Activated naive CD8-positive, alpha-beta T cell treated with anti-CD3 and anti-CD28 coated beads, Interleukin-2, amount 50 U/mL, for 24 hours (primary cell): ENCODE measurements around the gene C1QA.

Source experiments
- ATAC-seq: fragments of 150-1000 bp; cut with Tn5 transposase; one replicate; pipeline ENCODE4 v1.10.0; 2021
- DNase-seq: peaks from one replicate; pipeline ENCODE4 v3.0.0; 2021
- H3K27ac Mint-ChIP-seq: one replicate; pipeline ENCODE4 v1.8.0; 2021; ENCODE audit warnings: mild to moderate bottlenecking, mixed read lengths
- H3K27me3 Mint-ChIP-seq: one replicate; pipeline ENCODE4 v1.8.0; 2021; ENCODE audit warnings: mixed read lengths
- H3K36me3 Mint-ChIP-seq: one replicate; pipeline ENCODE4 v1.8.0; 2021; ENCODE audit warnings: low read depth, mixed read lengths
- H3K4me1 Mint-ChIP-seq: one replicate; pipeline ENCODE4 v1.8.0; 2021; ENCODE audit warnings: mixed read lengths
- H3K4me3 Mint-ChIP-seq: one replicate; pipeline ENCODE4 v1.8.0; 2021; ENCODE audit warnings: mild to moderate bottlenecking, moderate library complexity, mixed read lengths
- H3K9me3 Mint-ChIP-seq: one replicate; pipeline ENCODE4 v1.8.0; 2021; ENCODE audit warnings: mixed read lengths

The C1QA gene

DNA sequence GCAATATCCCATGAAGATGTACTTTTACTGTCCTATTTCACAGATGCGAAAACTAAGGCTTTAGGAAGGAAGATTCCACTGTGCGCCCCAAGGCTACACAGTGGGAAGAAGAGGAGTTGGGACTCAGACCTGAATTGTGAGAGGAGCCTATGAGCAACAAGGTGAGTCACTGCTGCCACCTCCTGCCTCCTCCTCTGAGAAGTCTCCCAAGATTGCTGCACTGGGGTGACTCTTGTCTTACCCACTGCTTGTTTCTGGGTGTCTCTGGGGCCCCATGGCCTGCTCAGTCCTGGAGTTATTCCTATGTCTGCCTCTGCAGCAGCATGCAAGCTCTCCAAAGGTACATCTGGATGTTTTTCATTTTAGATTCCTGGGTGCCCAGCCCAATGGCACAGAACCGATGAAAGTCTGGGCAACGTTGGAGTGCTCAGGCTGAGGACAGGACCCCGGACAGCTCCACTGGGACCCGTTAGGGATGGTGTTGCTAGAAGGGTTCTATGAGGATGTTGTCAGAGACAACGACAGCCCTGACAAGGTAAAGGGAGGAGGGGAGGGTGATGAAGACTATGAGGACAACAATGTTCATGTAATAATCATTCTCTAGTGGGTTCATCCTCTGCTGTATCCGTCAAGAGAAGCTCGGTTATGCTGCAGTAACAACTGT is 11.0 kb upstream of the C1QA start:
- Mint-ChIP-seq H3K27ac (no peak overlapping the region), H3K9me3 (no peaks in the 10 kb centered on the region), H3K4me3 (no peak overlapping the region), H3K4me1 (no peaks in the 10 kb centered on the region), H3K36me3 (no peaks in the 10 kb centered on the region), H3K27me3 (peaks cover 29% of the 10 kb centered on the region)
- DNase-seq (no peak), ATAC-seq (no peak)

GRCh38 chr1:22626237-22627157 is 9.9 kb upstream of the C1QA start:
- Mint-ChIP-seq H3K27ac (no peak overlapping the region), H3K4me3 (no peak overlapping the region), H3K36me3 (no peaks in the 10 kb centered on the region), H3K27me3 (peaks cover 35% of the 10 kb centered on the region), H3K9me3 (no peaks in the 10 kb centered on the region), H3K4me1 (no peaks in the 10 kb centered on the region)
- ATAC-seq = no peak
- no peak for DNase-seq

- no peaks in the 10 kb centered on the region for H3K9me3 Mint-ChIP-seq
- H3K27me3 Mint-ChIP-seq = peaks cover 41% of the 10 kb centered on the region
- ATAC-seq = no peak
These were observed 9.1 kb upstream of the C1QA start for GRCh38 chr1:22627331-22627730.

GRCh38 chr1:22628698-22629444 is 7.6 kb upstream of the C1QA start:
- no peaks in the 10 kb centered on the region for H3K9me3 Mint-ChIP-seq
- peaks cover 39% of the 10 kb centered on the region for H3K27me3 Mint-ChIP-seq
- no peak for ATAC-seq
- H3K4me3 Mint-ChIP-seq = no peak overlapping the region
- no peaks in the 10 kb centered on the region for H3K36me3 Mint-ChIP-seq
- H3K27ac Mint-ChIP-seq = no peak overlapping the region
- H3K4me1 Mint-ChIP-seq = no peaks in the 10 kb centered on the region
- DNase-seq = no peak

More at GRCh38 chr1:22627331-22627730, 9.1 kb upstream of the C1QA start:
- no peaks in the 10 kb centered on the region for H3K4me1 Mint-ChIP-seq
- no peak overlapping the region for H3K4me3 Mint-ChIP-seq
- no peak for DNase-seq
- H3K27ac Mint-ChIP-seq = no peak overlapping the region
- H3K36me3 Mint-ChIP-seq = no peaks in the 10 kb centered on the region

DNA sequence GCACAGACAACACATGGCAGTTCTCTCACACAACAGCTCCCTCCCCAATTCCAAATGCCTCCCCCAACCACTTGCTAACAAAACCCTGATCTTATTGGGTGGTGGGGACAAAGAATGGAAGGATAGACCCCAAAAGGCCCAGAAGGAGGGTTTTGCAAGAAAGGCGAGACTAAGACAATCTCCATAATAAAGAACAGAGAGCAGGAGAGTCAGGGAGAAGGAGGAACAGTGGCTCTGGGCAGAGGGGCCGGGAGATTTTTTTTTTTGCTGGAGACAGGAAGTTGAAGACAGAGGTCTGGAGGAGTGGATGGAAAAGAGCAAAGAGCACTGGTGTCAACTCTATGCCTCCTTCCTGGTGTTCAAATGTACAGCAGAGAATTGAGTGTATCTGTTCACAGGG is 6.5 kb upstream of the C1QA start:
- no peaks in the 10 kb centered on the region for H3K9me3 Mint-ChIP-seq
- DNase-seq = no peak
- no peak for ATAC-seq
- H3K27ac Mint-ChIP-seq = no peak overlapping the region
- no peak overlapping the region for H3K4me3 Mint-ChIP-seq
- no peaks in the 10 kb centered on the region for H3K36me3 Mint-ChIP-seq
- no peaks in the 10 kb centered on the region for H3K4me1 Mint-ChIP-seq
- H3K27me3 Mint-ChIP-seq = peaks cover 34% of the 10 kb centered on the region

DNA sequence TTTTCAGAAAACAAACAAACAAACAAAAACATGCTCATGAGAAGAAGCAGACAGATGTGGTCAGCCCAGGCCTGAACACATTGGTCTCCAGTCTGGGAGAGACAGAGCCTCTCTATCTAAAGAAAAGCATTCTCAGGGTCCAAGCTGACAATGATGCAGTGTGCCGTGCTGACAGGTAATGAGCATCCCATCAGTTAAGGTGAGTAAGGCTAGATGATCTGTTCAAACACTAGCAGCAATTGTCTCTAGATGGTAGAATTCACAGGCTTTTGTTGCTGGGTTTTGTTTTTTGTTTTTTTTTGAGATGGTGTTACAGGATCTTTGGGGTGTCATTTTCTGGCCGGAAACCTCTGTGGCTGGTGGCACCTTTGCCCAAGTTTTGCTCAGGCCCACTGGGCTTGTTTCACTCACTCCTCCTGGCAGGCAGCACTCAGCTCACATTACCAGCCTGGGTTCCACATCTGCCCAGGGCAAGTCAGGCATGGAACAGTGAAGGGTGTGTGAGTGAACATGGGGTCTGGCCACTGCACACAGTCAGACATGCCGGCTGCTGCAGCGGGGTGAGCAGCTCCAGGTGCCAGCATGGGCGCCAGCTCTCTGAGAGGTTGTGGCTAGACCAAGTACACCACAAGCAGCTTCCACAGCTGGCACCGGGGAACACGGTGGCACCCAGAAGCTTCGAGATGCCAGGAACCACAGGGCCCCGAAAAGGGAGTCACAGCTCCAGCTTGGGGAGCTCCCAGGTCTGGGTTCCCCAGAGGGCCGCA is 2.5 kb upstream of the C1QA start:
- ATAC-seq = no peak
- peaks cover 36% of the 10 kb centered on the region for H3K27me3 Mint-ChIP-seq

DNA sequence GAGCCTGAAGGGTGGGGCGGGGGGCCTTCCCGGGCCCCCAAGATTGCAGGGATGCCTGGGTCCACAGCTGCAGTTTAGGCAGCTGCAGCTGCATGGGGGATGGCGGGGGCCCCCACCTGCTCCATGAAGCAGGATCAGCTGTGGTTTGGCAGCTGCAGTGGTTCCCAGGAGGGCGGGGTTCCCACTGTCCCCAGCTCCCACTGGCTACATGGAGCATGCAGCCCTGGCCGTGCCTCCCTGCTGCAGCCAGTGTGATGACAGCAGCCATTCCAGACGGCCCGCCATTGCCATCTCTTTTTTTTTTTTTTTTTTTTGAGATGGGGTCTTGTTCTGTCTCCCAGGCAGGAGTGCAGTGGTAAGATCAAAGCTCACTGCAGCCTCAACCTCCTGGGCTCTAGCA is 992 bp upstream of the C1QA start:
- H3K27me3 Mint-ChIP-seq = peaks cover 25% of the 10 kb centered on the region
- no peak overlapping the region for H3K27ac Mint-ChIP-seq
- no peaks in the 10 kb centered on the region for H3K4me1 Mint-ChIP-seq
- no peak overlapping the region for H3K4me3 Mint-ChIP-seq
- ATAC-seq = no peak
- no peaks in the 10 kb centered on the region for H3K9me3 Mint-ChIP-seq
- no peaks in the 10 kb centered on the region for H3K36me3 Mint-ChIP-seq
- DNase-seq = no peak

More for the DNA sequence above, 2.5 kb upstream of the C1QA start:
- no peak for DNase-seq
- Mint-ChIP-seq H3K36me3 (no peaks in the 10 kb centered on the region), H3K27ac (no peak overlapping the region), H3K4me3 (no peak overlapping the region), H3K4me1 (no peaks in the 10 kb centered on the region), H3K9me3 (no peaks in the 10 kb centered on the region)

DNA sequence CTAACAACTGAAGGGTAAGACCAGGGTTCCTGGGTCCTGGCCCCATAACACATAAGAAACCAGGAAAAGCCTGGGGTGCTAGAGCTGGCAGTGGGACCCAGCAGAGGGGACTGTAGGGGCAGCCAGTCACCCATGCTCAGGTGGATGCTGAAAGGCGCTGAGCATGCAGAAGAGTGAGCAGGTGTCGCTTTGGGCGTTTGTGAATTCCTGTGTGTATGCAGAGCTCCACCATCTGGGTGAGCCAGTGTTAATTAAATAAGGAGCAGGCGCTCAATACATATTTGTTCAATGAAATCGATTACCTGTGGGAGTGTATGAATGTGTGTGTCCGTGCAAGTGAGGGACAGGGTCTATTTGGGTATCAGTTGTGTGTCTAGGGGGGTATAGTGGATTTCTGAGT is 499 bp downstream of the C1QA start:
- Mint-ChIP-seq H3K27me3 (peaks cover 20% of the 10 kb centered on the region), H3K4me1 (no peaks in the 10 kb centered on the region), H3K36me3 (no peaks in the 10 kb centered on the region), H3K4me3 (no peak overlapping the region), H3K9me3 (no peaks in the 10 kb centered on the region), H3K27ac (no peak overlapping the region)
- no peak for DNase-seq
- no peak for ATAC-seq

DNA sequence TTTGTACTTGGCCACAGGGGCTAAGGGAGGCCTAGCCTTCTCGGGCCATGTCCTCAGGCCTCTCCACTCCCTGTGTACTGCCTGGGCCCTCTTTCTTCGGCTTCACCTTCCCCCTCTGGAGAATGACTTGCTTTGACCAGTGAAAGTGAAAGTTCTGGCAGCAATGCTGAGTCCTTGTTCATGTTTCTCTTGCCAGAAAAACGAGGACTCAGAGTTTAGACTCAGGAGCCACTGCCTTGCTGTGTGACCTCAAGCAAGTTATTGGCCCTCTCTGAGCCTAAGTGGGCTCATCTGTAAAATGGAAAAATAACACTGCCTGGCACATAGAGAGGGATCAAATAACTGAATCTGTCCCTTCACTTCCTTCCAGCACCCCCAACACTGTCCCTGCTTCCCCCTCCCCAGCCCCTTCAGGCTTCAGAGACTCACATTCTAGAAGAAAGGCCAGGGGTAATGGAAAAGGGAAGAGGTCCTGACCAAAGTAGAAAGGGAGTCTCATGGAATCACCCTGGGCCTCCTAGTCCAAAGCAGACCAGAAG is 1.5 kb downstream of the C1QA start:
- H3K9me3 Mint-ChIP-seq = no peaks in the 10 kb centered on the region
- DNase-seq (no peak), ATAC-seq (no peak)
- no peak overlapping the region for H3K27ac Mint-ChIP-seq
- H3K36me3 Mint-ChIP-seq = no peaks in the 10 kb centered on the region
- no peaks in the 10 kb centered on the region for H3K4me1 Mint-ChIP-seq
- H3K27me3 Mint-ChIP-seq = peaks cover 16% of the 10 kb centered on the region
- H3K4me3 Mint-ChIP-seq = no peak overlapping the region

GRCh38 chr1:22638476-22639234 is 2.2 kb downstream of the C1QA start:
- no peak overlapping the region for H3K4me3 Mint-ChIP-seq
- H3K9me3 Mint-ChIP-seq = no peaks in the 10 kb centered on the region
- ATAC-seq = no peak
- peaks cover 17% of the 10 kb centered on the region for H3K27me3 Mint-ChIP-seq
- H3K36me3 Mint-ChIP-seq = no peaks in the 10 kb centered on the region
- no peaks in the 10 kb centered on the region for H3K4me1 Mint-ChIP-seq
- no peak overlapping the region for H3K27ac Mint-ChIP-seq
- no peak for DNase-seq

DNA sequence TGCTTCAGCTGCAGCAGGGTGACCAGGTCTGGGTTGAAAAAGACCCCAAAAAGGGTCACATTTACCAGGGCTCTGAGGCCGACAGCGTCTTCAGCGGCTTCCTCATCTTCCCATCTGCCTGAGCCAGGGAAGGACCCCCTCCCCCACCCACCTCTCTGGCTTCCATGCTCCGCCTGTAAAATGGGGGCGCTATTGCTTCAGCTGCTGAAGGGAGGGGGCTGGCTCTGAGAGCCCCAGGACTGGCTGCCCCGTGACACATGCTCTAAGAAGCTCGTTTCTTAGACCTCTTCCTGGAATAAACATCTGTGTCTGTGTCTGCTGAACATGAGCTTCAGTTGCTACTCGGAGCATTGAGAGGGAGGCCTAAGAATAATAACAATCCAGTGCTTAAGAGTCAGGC is 2.9 kb downstream of the C1QA start:
- DNase-seq = no peak
- H3K9me3 Mint-ChIP-seq = no peaks in the 10 kb centered on the region
- no peak overlapping the region for H3K27ac Mint-ChIP-seq
- no peak for ATAC-seq
- H3K4me3 Mint-ChIP-seq = no peak overlapping the region
- peaks cover 17% of the 10 kb centered on the region for H3K27me3 Mint-ChIP-seq
- H3K36me3 Mint-ChIP-seq = no peaks in the 10 kb centered on the region
- H3K4me1 Mint-ChIP-seq = no peaks in the 10 kb centered on the region

DNA sequence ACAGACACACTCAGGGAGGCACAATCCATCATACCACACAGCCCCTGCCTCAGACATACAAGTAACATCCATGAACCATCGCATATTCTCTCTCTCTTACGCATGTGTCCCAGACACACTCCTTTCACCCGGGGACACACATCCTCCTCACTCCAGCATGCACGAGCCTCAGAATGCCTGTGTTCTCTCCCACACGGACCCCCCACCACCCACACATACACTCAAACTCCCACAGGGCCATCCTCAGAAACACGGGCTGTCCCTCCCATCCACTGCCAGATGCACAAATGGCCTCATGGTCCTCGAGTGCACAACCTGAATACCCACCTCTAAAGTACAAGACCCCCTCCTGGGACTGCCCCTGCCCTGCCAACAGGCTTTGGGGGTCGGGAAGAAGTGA is 4.8 kb downstream of the C1QA start:
- ATAC-seq = no peak
- Mint-ChIP-seq H3K36me3 (no peaks in the 10 kb centered on the region), H3K4me3 (no peak overlapping the region), H3K27ac (no peak overlapping the region), H3K27me3 (peaks cover 18% of the 10 kb centered on the region), H3K4me1 (no peaks in the 10 kb centered on the region), H3K9me3 (no peaks in the 10 kb centered on the region)
- DNase-seq = no peak

- Mint-ChIP-seq H3K27me3 (peaks cover 15% of the 10 kb centered on the region), H3K27ac (no peak overlapping the region), H3K9me3 (no peaks in the 10 kb centered on the region), H3K4me3 (no peak overlapping the region), H3K4me1 (no peaks in the 10 kb centered on the region), H3K36me3 (no peaks in the 10 kb centered on the region)
- peak; percentile 79 for DNase-seq
- ATAC-seq = peak; percentile 65
These were observed 5.6 kb downstream of the C1QA start for GRCh38 chr1:22641906-22642636.
